H1 (cell line): ENCODE measurements around the gene LCN15. TPM values are rescaled to one million over a fixed set of nuclear protein-coding genes. Genes with fewer than 3 reads are reported as not detected.

Experiments
- CTCF ChIA-PET: fragments of 300-600 bp; sonication (Branson Sonifier 250); formaldehyde crosslinking; loops from one replicate; lab custom pipeline; 2021; ENCODE audit not compliant: partially characterized antibody; lab: Charles Lee
- POLR2A ChIA-PET: fragments of 300-600 bp; sonication (Branson Sonifier 250); formaldehyde crosslinking; loops from one replicate; lab custom pipeline; 2021; ENCODE audit warnings: inconsistent platforms; ENCODE audit not compliant: partially characterized antibody; lab: Charles Lee
- DNase-seq, 2 experiments: peaks; one replicate each; pipeline versions ENCODE4 v3.0.0 to v3.0.0-alpha.2; 2010 to 2022; ENCODE audit warnings: low spot score in 2 of 2, low read depth in 1 of 2, mixed read lengths in 1 of 2
- FAIRE-seq: peaks from 2 replicates; lab custom pipeline; 2011; peaks lifted over from hg19 to GRCh38; lab: Jason Lieb, UNC
- H2AFZ ChIP-seq: 2 replicates; pipeline ENCODE4 v1.8.1; 2012; ENCODE audit warnings: low read length, inconsistent platforms
- H2AK5ac ChIP-seq: 2 replicates; pipeline ENCODE4 v1.6.1; 2013; ENCODE audit warnings: low read depth, low read length
- H2BK120ac ChIP-seq: replicated peaks from 2 replicates; pipeline ENCODE3; 2013; ENCODE audit warnings: low read depth, low read length, inconsistent platforms
- H2BK12ac ChIP-seq: 2 replicates; pipeline ENCODE4 v1.6.1; 2013; ENCODE audit warnings: low read depth, low read length
- H2BK15ac ChIP-seq: 2 replicates; pipeline ENCODE4 v1.6.1; 2013; ENCODE audit warnings: low read length
- H2BK20ac ChIP-seq: 2 replicates; pipeline ENCODE4 v1.6.1; 2013; ENCODE audit warnings: low read length
- H2BK5ac ChIP-seq: 2 replicates; pipeline ENCODE4 v1.6.1; 2013; ENCODE audit warnings: low read depth, low read length
- H3K14ac ChIP-seq: 2 replicates; pipeline ENCODE4 v1.6.1; 2013; ENCODE audit warnings: inconsistent platforms; ENCODE audit not compliant: insufficient read length
- H3K18ac ChIP-seq: 2 replicates; pipeline ENCODE4 v1.6.1; 2013; ENCODE audit warnings: low read length; ENCODE audit errors: extremely low read depth
- H3K23ac ChIP-seq: 2 replicates; pipeline ENCODE4 v1.6.1; 2013; ENCODE audit warnings: inconsistent platforms; ENCODE audit not compliant: insufficient read length
- H3K23me2 ChIP-seq: 2 replicates; pipeline ENCODE4 v1.6.1; 2013; ENCODE audit warnings: low read depth, low read length
- H3K27ac ChIP-seq: 2 replicates; pipeline ENCODE4 v1.6.1; 2011; ENCODE audit warnings: low read depth, low read length, inconsistent platforms
- H3K27me3 ChIP-seq, 4 experiments: replicated peaks in 1 of 4; 1 replicate in 1 of 4; 2 replicates in 3 of 4; pipeline versions ENCODE4 v1.6.1 to v1.8.1; 2011 to 2013; ENCODE audit warnings: low read length in 3 of 4, mild to moderate bottlenecking in 3 of 4, inconsistent platforms in 2 of 4, mixed read lengths in 2 of 4, moderate library complexity in 1 of 4; ENCODE audit not compliant: control insufficient read depth in 3 of 4, insufficient read depth in 3 of 4; ENCODE audit errors: extremely low read depth in 1 of 4
- H3K36me3 ChIP-seq, 4 experiments: 2 replicates each; pipeline versions ENCODE4 v1.6.1 to v1.8.1; 2011 to 2013; ENCODE audit warnings: mild to moderate bottlenecking in 4 of 4, low read length in 3 of 4, moderate library complexity in 2 of 4, control low read depth in 1 of 4, inconsistent platforms in 1 of 4; ENCODE audit not compliant: insufficient read depth in 4 of 4, control insufficient read depth in 2 of 4
- H3K4ac ChIP-seq: replicated peaks from 2 replicates; pipeline ENCODE3; 2013; ENCODE audit warnings: low read length, low read depth, mixed read lengths, inconsistent platforms; ENCODE audit not compliant: insufficient read length
- H3K4me1 ChIP-seq, 4 experiments: replicated peaks in 1 of 4; 1 replicate in 1 of 4; 2 replicates in 3 of 4; pipeline versions ENCODE4 v1.6.1 to v1.8.1; 2011 to 2013; ENCODE audit warnings: low read length in 3 of 4, inconsistent platforms in 2 of 4, mixed read lengths in 1 of 4; ENCODE audit not compliant: insufficient read depth in 4 of 4, control insufficient read depth in 3 of 4
- H3K4me2 ChIP-seq, 2 experiments: 2 replicates each; pipeline versions ENCODE4 v1.6.1 to v1.8.1; 2011 to 2013; ENCODE audit warnings: low read depth in 2 of 2, low read length in 2 of 2, control low read depth in 1 of 2, inconsistent platforms in 1 of 2, mild to moderate bottlenecking in 1 of 2; ENCODE audit not compliant: insufficient read depth in 1 of 2
- H3K4me3 ChIP-seq, 4 experiments: fragments of 200-600, 300-600 bp in 1 of 4; sonication (generic), shearing (Covaris generic), sonication (Bioruptor Twin) in 1 of 4; 2 replicates each; pipeline versions ENCODE4 v1.5.1 to v1.8.1; 2011 to 2016; ENCODE audit warnings: low read length in 4 of 4, low read depth in 3 of 4, control low read depth in 2 of 4, inconsistent platforms in 2 of 4, mild to moderate bottlenecking in 2 of 4, mixed read lengths in 1 of 4, moderate library complexity in 1 of 4; ENCODE audit not compliant: insufficient read depth in 2 of 4; ENCODE audit errors: extremely low read depth in 1 of 4
- H3K56ac ChIP-seq: replicated peaks from 2 replicates; pipeline ENCODE3; 2013; ENCODE audit warnings: low read depth, mild to moderate bottlenecking, mixed read lengths, low read length, inconsistent platforms; ENCODE audit not compliant: insufficient read length
- H3K79me1 ChIP-seq: 2 replicates; pipeline ENCODE4 v1.6.1; 2013; ENCODE audit warnings: low read depth, low read length, control low read depth
- H3K79me2 ChIP-seq, 2 experiments: 2 replicates each; pipeline versions ENCODE4 v1.6.1 to v1.8.1; 2012 to 2013; ENCODE audit warnings: low read length in 2 of 2, mild to moderate bottlenecking in 2 of 2, inconsistent platforms in 1 of 2; ENCODE audit not compliant: insufficient read depth in 2 of 2, control insufficient read depth in 1 of 2
- H3K9ac ChIP-seq, 4 experiments: replicated peaks in 1 of 4; 1 replicate in 1 of 4; 2 replicates in 3 of 4; pipeline versions ENCODE4 v1.6.1 to v1.8.1; 2011 to 2013; ENCODE audit warnings: low read depth in 3 of 4, low read length in 3 of 4, control low read depth in 2 of 4, mild to moderate bottlenecking in 2 of 4, moderate library complexity in 2 of 4, inconsistent platforms in 1 of 4; ENCODE audit errors: extremely low read depth in 1 of 4
- H3K9me3 ChIP-seq, 2 experiments: 2 replicates each; pipeline versions ENCODE4 v1.6.1 to v1.8.1; 2012 to 2013; ENCODE audit warnings: mild to moderate bottlenecking in 2 of 2, moderate library complexity in 2 of 2, control low read depth in 1 of 2, inconsistent platforms in 1 of 2, low read depth in 1 of 2, low read length in 1 of 2, mixed read lengths in 1 of 2; ENCODE audit not compliant: insufficient read depth in 2 of 2
- H4K20me1 ChIP-seq, 2 experiments: replicated peaks in 1 of 2; 2 replicates each; pipeline versions ENCODE3 to v1.8.1; 2011 to 2013; ENCODE audit warnings: inconsistent platforms in 2 of 2, low read length in 2 of 2, mild to moderate bottlenecking in 1 of 2; ENCODE audit not compliant: insufficient read depth in 2 of 2, control insufficient read depth in 1 of 2
- H4K5ac ChIP-seq: 2 replicates; pipeline ENCODE4 v1.6.1; 2013; ENCODE audit warnings: low read length, low read depth, mixed read lengths, inconsistent platforms; ENCODE audit not compliant: insufficient read length
- H4K8ac ChIP-seq: 2 replicates; pipeline ENCODE4 v1.8.0; 2013; ENCODE audit warnings: mild to moderate bottlenecking, moderate library complexity, low read length, inconsistent platforms; ENCODE audit not compliant: insufficient read depth; ENCODE audit errors: extremely low read depth
- H4K91ac ChIP-seq: replicated peaks from 2 replicates; pipeline ENCODE3; 2013; ENCODE audit warnings: low read length, mixed read lengths, inconsistent platforms; ENCODE audit not compliant: insufficient read length
- EP300 ChIP-seq, 2 experiments: IDR thresholded peaks; 1 replicate in 1 of 2; 2 replicates in 1 of 2; pipeline ENCODE4 v1.6.1; 2011 to 2012; ENCODE audit warnings: low read depth in 2 of 2, low read length in 2 of 2, mild to moderate bottlenecking in 2 of 2, borderline replicate concordance in 1 of 2, inconsistent platforms in 1 of 2, moderate library complexity in 1 of 2
- HDAC6 ChIP-seq: IDR thresholded peaks from one replicate; pipeline ENCODE4 v1.7.1; 2012; ENCODE audit warnings: low read depth, mild to moderate bottlenecking, inconsistent platforms, low read length, moderate library complexity
- KDM4A ChIP-seq: IDR thresholded peaks from one replicate; pipeline ENCODE4 v1.7.1; 2012; ENCODE audit warnings: low read depth, mild to moderate bottlenecking, moderate library complexity, low read length, inconsistent platforms; ENCODE audit not compliant: severe bottlenecking
- SIN3A ChIP-seq, 2 experiments: IDR thresholded peaks in 1 of 2; conservative IDR thresholded peaks in 1 of 2; 2 replicates each; pipeline ENCODE4 v1.6.1; 2011 to 2012; ENCODE audit warnings: low read length in 2 of 2, improper control_type of control experiment in 1 of 2, low read depth in 1 of 2, mild to moderate bottlenecking in 1 of 2
- TAF1 ChIP-seq: IDR thresholded peaks from 2 replicates; pipeline ENCODE4 v1.6.1; 2011; ENCODE audit warnings: mild to moderate bottlenecking, low read depth, low read length
- ZNF274 ChIP-seq: IDR thresholded peaks from 2 replicates; pipeline ENCODE4 v1.7.0; 2012; ENCODE audit warnings: low read length, borderline replicate concordance; ENCODE audit errors: extremely low read depth
- WGBS, 2 experiments: shearing (Covaris generic) in 1 of 2; methylation state at CpG; one replicate each; pipeline versions ENCODE4 v1.1.6 to v1.1.7; 2013 to 2015; ENCODE audit warnings: low lambda C conversion rate in 2 of 2, mixed read lengths in 2 of 2, inconsistent platforms in 1 of 2, low coverage in 1 of 2, missing lambda C conversion rate in 1 of 2; ENCODE audit not compliant: insufficient replicate concordance in 2 of 2, insufficient coverage in 1 of 2, insufficient read length in 1 of 2; ENCODE audit errors: extremely low coverage in 1 of 2, missing lambda C conversion rate in 1 of 2; 5-methylcytosine and 5-hydroxymethylcytosine counted together
- polyA plus RNA-seq, 7 experiments: library from polyadenylated mRNA; depleted of rRNA in 3 of 7; stranded (reverse) in 5 of 7; unstranded in 2 of 7; fragments of >200 nt in 5 of 7; fragments of 200-250 nt in 2 of 7; gene quantifications; 1 replicate in 5 of 7; 2 replicates in 1 of 7; 4 replicates in 1 of 7; pipeline versions ENCODE4 v1.2.1 to v1.2.3, GENCODE V29; 2011 to 2013; ENCODE audit warnings: missing spikeins in 2 of 7, mixed read lengths in 2 of 7
- total RNA-seq: library from RNA; stranded (reverse); fragmentation: NEBNext Ultra II Directional; extraction: Animal tissue kit (Norgen Biotek cat#: 25700); gene quantifications from 2 replicates; pipeline ENCODE4 v1.2.1, GENCODE V29; 2021

Gene LCN15
- total and polyA plus RNA-seq, 2 of the 8 experiments (the other 6 are each of a cell fraction or from before 2014, with no cell fraction given): 0.08 to 0.47 TPM

- H4K5ac ChIP-seq: no peak overlapping the region
- H2BK12ac ChIP-seq: no peak overlapping the region
- H3K36me3 ChIP-seq: peaks cover 0 to 11% (median 1%) of the 10 kb centered on the region in 4 experiments; a peak in 3 of 8 replicates
- H3K4ac ChIP-seq: peak overlapping the region; percentile 27
- FAIRE-seq: no peak
- peak overlapping the region in 1 of 4 experiments; percentile 56; a peak in 1 of 7 replicates for H3K9ac ChIP-seq
- no peak overlapping the region for H2AK5ac ChIP-seq
- H3K4me3 ChIP-seq: peak overlapping the region; percentile 88 to 100 (median 94)
- H4K91ac ChIP-seq: peak overlapping the region; percentile 44
- H3K23me2 ChIP-seq: peaks cover 9% of the 10 kb centered on the region; the same call in 1 of the 2 replicates
- no peak overlapping the region for H3K56ac ChIP-seq
- peaks cover 0 to 10% (median 7%) of the 10 kb centered on the region in 4 experiments; a peak in 6 of 7 replicates for H3K4me1 ChIP-seq
- POLR2A ChIA-PET: interaction anchor here (0.7 to 7.8 kb wide), 12 partner anchors 7 to 220 kb away, joined by 3 to 96 read pairs (median 6); partner anchors contain the start of genes AJM1 and CCDC183
- peaks cover 5 to 12% of the 10 kb centered on the region in 2 experiments for H4K20me1 ChIP-seq
- no peak overlapping the region for H2AFZ ChIP-seq
- H3K4me2 ChIP-seq: peak overlapping the region; percentile 84 to 94
- no peak overlapping the region for H3K27ac ChIP-seq
- no peak for DNase-seq
- 82% methylated on average over 25 of the region's 25 CpGs; no CpG with 5 or more reads in 1 of the 2 experiments for WGBS, 2 experiments
- peak overlapping the region; percentile 48; the same call in 1 of the 2 replicates for H4K8ac ChIP-seq
- no peak overlapping the region for H3K14ac ChIP-seq
- H2BK120ac ChIP-seq: no peak overlapping the region
- peaks cover 2% of the 10 kb centered on the region for H3K79me1 ChIP-seq
- CTCF ChIA-PET: interaction anchor here (0.8 to 2.3 kb wide), 6 partner anchors 14 to 223 kb away, joined by 3 to 10 read pairs (median 6); partner anchors contain the start of gene AJM1
- no peak overlapping the region for H2BK20ac ChIP-seq
- no peak overlapping the region for H2BK5ac ChIP-seq
- H3K23ac ChIP-seq: no peak overlapping the region
- peaks cover 0 to 17% (median 8%) of the 10 kb centered on the region in 4 experiments; a peak in 3 of 7 replicates for H3K27me3 ChIP-seq
- H2BK15ac ChIP-seq: no peak overlapping the region
- H3K79me2 ChIP-seq: peaks cover 5 to 33% of the 10 kb centered on the region in 2 experiments
- no peaks in the 10 kb centered on the region for H3K9me3 ChIP-seq
- no peak overlapping the region for H3K18ac ChIP-seq
- TF ChIP-seq SIN3A (conservative IDR thresholded peaks at IDR 0.05 in 1 of 2, IDR thresholded peaks at IDR 0.05 in 1 of 2; ENCODE audit: low read depth in 1 of 2, low read length in 2 of 2) (no peak), EP300 (IDR thresholded peaks at IDR 0.05; ENCODE audit: borderline replicate concordance in 1 of 2, low read depth in 2 of 2, low read length in 2 of 2) (no peak), HDAC6 (no peak), ZNF274 (no peak), TAF1 (no peak), KDM4A (no peak)
Measured at GRCh38 chr9:136806631-136807201, 42.4 kb upstream of the LCN15 start.
